ENCODE results near the gene FBN1. TPM values are rescaled to one million over a fixed set of nuclear protein-coding genes. Genes with fewer than 3 reads are reported as not detected.

FBN1 gene
- total RNA-seq, 1 experiment from 2014 or later: 0.82 TPM

DNA sequence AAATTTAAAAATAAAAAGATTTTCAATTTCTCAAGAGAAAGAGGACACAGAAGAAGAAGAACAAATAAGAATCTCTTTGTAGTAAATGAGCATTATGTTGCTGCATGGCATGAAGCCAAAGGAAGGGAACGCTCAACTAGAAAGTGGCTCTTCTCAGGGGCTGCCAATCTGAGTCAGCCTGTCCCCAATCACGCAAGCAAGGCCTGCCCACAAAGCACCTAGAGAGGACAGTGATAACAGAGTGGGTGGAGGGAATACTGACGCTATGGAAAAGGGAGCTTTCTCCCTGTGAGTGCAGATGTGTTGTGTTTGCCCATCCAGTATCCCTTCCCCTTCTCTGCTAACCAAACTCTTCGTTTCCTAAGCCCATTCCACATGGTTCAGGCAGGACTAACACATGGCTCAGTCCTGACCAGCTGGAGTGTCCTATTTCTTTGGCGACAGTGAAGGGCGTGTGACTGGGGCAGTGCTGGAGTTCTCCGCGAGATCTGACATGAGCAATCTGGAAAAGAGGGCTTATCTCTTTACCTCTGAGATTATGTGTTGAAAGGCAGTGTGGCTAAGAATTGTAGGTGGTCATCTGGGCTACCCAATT is 14.2 kb downstream of the FBN1 start:
- in situ Hi-C loops (cut with HindIII; ENCODE audit: low pct_unique_long_range_greater_than_20kb, low sequenced_read_pairs): no loop called here
- DNase-seq (ENCODE audit: low read depth, low spot score): no peak

DNA sequence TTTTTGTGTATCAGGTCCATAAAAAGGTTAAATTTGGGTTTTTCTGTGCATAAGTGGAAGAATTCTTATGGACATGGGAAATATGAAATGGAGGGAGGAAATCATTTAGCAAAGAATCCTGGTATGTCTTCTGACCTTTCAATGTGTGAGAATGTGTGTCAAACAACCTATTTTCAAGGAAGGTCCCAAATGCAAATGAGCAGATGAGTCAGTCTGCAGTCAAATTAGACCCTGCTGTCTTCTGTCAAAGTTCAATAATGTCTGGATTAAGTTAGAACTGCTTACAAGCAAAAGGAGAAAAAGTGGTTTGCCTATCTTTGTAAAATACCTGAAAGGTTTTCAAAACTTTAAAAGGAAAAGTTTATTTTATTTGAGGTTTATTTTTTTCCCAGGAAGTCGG is 15.3 kb downstream of the FBN1 start:
- no peak for DNase-seq (ENCODE audit: low read depth, low spot score)
- in situ Hi-C loops (cut with HindIII; ENCODE audit: low pct_unique_long_range_greater_than_20kb, low sequenced_read_pairs): no loop called here

DNA sequence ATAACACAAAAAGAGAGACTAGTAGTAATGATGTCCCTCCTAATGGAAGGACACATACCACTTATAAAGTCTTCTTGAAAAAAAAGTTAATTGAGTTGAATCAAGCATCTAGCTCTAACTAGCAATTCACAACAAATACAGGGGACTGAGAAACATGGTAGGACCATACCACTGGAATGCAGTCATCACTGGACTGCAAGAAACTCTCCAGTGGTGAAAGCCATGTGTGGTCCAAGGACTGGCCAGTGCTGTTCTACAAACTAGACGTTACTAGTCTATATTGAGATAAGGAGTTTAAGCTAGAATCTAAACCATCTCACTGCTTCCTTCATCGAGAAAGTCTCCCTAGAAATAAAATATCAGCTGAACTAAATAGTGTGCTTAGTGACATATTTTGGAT is 16.7 kb downstream of the FBN1 start:
- no peak for DNase-seq (ENCODE audit: low read depth, low spot score)
- in situ Hi-C loops (cut with HindIII; ENCODE audit: low pct_unique_long_range_greater_than_20kb, low sequenced_read_pairs): no loop called here

DNA sequence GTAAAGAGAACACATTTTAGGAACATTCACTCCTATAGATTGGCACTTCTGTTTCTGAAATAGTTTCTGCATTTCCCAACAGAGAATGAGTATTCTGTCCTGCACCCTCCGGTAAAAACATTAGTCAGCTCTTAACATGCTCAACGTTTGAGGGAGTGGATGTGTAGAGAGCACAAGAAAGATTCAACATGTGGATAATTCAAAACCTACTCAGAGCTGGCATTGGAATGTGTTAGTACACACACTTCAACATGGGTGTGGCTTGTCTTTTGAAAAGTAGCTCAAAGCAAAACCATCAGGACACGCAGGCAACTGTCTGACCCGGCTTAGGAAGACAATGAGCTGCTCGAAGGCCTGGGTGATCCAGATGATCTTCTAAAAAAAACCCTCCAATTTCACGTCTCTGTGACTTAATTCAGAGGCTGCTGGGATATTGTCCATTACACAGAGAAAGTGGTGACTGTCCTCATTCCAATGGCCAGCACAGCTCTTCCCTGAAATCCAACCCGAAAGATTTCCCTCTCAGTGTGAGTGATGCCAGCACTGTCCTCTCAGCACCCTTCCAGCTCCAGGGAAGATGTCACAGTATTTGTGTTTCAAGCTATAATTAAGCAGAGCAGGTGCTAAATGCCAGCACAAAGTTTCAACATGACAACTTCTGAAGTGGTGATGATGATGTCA is 18.1 kb downstream of the FBN1 start:
- in situ Hi-C loops (cut with HindIII; ENCODE audit: low pct_unique_long_range_greater_than_20kb, low sequenced_read_pairs): no loop called here
- no peak for DNase-seq (ENCODE audit: low read depth, low spot score)

DNA sequence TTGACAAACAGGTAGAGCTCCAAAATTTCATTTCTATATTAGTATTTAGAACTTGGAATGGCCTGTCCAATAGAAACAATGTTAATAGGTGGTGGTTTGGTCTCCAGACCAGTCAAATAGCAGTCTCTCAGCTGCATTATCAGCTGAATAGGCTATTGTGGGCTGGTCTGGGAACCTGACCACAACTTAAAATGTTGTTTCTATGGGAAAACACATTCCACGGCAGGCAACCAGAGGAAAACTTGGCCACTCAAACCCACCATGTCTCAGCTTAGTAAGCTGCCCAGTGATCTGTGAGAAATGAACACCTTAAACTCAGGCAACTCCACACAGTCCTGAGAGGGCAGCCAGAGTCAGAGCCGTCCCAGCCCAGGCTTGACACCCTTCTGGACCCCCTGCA is 20.4 kb downstream of the FBN1 start:
- DNase-seq (ENCODE audit: low read depth, low spot score): no peak
- in situ Hi-C loops (cut with HindIII; ENCODE audit: low pct_unique_long_range_greater_than_20kb, low sequenced_read_pairs): no loop called here

DNA sequence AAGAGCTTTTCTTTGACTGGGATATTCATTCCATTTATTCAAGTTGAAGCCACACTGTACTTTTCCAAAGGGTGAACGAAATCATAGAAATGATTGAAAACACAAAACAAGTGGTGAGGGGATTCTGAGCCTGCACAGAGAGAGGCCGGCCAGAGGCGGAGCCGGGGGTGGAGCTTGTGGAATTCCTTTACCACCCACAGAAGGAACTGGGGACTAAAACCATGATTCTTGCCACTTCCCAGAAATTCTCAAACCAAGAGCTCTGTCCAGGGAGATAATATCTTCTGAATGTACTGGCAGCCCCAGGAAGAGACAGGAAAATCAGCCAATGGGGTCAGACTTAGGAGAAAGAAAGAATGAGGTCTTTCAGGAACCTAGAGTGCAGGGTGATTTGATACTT is 20.8 kb downstream of the FBN1 start:
- in situ Hi-C loops (cut with HindIII; ENCODE audit: low pct_unique_long_range_greater_than_20kb, low sequenced_read_pairs): no loop called here
- DNase-seq (ENCODE audit: low read depth, low spot score): no peak

DNA sequence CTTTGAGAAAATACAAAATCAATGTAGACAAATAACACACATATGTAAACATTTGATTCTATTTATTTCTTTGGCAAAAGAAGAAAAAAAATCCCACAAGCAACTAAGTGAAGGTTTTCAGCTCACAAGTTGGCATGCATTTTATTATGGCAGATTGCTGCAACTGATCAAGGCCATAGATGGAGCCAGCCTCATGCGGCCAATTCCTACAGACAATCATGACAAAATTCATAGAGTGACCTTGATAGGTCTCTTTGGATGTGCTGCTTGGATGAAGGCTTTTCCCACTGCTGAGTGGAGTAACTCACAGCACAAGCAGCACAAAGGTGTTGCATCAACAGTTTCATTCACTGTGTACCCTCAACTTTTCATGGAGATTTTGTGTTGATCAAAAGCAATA is 22.1 kb downstream of the FBN1 start:
- in situ Hi-C loops (cut with HindIII; ENCODE audit: low pct_unique_long_range_greater_than_20kb, low sequenced_read_pairs): no loop called here
- no peak for DNase-seq (ENCODE audit: low read depth, low spot score)

DNA sequence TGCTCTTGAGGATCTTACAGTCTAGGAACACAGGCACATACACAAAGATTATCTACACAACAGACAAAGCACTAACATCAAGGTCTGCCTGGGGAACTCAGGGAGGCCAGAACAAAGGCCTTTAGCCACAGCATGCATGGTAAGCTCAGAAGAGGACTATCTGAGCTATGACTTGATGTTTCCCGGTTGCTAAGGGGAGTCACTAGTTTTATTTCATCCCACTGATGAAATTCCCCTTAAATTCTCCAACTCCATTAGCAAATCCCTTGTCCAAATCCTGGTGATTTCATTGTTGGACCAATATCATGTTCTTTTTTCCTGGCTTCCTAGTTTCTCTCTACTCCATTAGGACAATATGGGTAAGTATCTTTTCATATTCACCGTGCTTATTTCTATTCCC is 23.3 kb downstream of the FBN1 start:
- no peak for DNase-seq (ENCODE audit: low read depth, low spot score)
- in situ Hi-C loops (cut with HindIII; ENCODE audit: low pct_unique_long_range_greater_than_20kb, low sequenced_read_pairs): no loop called here

DNA sequence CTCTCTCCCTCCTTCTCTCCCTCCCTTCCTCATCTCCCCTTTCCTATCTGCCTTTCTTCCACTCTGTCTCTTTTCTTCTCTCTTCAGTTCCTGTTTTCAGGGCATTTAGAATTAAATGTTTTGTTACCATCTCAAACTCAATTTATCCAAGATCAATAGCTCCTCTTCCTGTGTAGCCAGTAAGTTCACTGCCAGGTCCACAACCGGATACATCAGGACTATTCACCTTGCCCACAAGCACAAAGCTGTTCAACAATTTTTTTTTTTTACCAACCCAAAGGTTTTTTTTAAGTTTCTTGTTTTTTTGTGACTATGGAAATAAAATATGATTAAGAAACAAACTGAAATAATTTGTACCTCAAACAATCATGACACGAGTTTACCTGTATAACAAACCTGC is 26.1 kb downstream of the FBN1 start:
- no peak for DNase-seq (ENCODE audit: low read depth, low spot score)

DNA sequence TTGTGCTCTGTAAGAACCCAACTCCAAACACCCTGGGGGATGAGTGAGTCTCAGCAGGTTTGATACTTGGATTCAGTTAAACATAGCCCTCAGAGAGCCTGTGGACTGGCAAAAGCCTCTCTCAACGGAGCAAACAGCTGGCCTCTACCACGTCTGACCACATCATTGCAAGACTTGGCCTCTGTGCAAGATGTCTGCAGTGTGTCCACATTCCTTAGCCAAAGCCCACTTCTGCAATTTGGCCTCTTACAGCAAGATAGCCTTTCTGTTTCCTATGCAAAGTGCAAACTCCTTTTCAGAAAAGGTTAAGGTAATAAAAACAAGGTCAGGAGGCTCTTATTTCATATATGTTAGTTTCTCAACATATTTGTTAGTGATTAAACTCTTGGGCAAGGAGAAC is 27.9 kb downstream of the FBN1 start:
- no peak for DNase-seq (ENCODE audit: low read depth, low spot score)
- in situ Hi-C loops (cut with HindIII; ENCODE audit: low pct_unique_long_range_greater_than_20kb, low sequenced_read_pairs): no loop called here

More for the DNA sequence above, 26.1 kb downstream of the FBN1 start:
- in situ Hi-C loops (cut with HindIII; ENCODE audit: low pct_unique_long_range_greater_than_20kb, low sequenced_read_pairs): no loop called here

DNA sequence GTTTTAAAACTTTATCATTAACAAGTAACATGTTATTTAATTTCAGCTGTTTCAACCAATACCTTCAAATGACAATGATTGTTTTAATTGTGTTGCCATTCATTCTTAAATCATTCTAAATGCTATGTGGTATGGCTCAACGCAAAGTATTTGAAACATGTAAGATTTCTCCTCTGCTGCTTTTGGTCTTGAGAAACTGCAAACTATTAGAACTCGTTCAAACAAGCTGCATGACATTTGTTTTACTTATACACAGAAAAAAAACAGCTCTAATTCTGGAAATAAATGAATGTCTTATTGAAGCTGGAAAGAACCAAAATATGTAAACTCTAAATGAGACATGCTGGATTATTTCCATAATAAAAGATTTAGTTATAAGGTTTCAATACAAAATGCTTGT is 29.3 kb downstream of the FBN1 start:
- in situ Hi-C loops (cut with HindIII; ENCODE audit: low pct_unique_long_range_greater_than_20kb, low sequenced_read_pairs): no loop called here

DNA sequence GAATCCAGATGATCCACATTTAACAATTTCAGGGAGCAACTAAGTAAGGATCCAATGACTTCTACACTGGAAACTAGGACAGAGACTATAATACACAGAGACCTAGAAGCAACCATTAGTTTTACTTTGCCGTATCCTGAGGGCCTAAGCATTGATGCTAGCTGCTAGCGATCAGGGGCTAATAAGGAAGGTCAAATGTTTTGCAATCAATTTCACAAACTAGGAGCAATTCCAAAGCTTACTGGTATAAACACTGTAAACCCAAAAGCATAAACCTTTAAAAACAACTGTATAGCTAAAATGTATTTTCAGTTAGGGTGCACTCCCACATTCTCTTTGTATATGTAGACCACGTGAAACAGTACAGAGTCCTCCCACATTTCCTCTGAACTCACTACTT is 31.5 kb downstream of the FBN1 start:
- DNase-seq (ENCODE audit: low read depth, low spot score): no peak
- in situ Hi-C loops (cut with HindIII; ENCODE audit: low pct_unique_long_range_greater_than_20kb, low sequenced_read_pairs): no loop called here

More for the DNA sequence above, 29.3 kb downstream of the FBN1 start:
- DNase-seq (ENCODE audit: low read depth, low spot score): no peak

DNA sequence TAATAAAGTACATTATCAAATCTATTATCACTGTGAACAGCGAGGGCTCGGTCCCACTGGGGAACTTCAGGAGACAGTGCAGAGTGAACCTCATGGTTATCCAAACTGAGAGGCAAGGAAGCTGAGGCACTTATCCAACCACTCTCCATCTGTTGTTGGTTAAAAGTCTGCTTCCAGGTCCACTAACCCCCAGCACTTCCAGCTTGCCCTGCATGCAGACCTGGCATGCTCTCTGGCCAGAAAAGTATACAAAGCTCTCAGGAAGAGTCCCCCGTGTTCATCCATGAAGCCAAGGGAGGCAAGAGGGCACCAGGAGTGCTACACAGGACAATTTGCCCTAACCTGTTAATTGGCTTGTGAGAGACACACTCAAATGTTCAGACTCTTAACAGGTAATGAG is 36.0 kb downstream of the FBN1 start:
- DNase-seq (ENCODE audit: low read depth, low spot score): no peak
- in situ Hi-C loops (cut with HindIII; ENCODE audit: low pct_unique_long_range_greater_than_20kb, low sequenced_read_pairs): no loop called here

DNA sequence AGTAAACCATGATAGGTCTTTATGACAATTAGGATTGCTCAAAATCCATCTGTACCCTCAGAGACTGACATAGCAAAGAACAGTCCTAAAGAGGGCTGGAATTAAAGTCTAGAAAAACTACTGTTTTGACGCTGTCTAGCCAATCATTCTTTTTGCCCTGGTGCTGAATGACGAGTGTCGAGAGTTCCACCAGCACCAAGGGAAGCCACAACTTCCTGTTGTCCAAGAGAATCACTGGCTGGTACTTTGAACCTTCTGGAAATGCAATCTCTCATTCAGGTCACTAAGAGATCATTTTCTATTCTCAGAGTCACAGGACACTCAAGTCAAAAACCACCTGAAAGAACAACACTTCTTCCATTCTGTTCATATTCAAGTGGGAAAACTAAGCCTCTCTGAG is 37.7 kb downstream of the FBN1 start:
- in situ Hi-C loops (cut with HindIII; ENCODE audit: low pct_unique_long_range_greater_than_20kb, low sequenced_read_pairs): no loop called here
- DNase-seq (ENCODE audit: low read depth, low spot score): no peak

DNA sequence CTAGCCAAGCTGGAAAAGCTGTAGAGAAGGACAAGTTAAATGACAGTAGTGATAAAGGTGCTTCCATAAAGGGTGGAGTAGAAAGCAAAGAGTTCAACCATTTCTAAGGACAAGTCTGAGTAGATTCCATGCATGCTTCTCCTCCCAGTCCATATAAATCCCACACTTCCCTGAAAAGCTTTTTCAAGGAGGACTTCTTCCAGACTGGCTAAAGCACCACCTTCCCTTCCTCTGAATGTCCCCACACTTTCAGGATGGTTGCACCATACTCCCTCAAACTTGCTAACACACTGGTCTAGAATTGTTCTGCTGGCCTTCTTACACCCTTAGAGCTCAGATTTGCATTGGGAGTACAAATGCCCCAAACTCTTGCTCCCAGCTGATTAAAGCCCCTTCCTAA is 40.9 kb downstream of the FBN1 start:
- in situ Hi-C loops (cut with HindIII; ENCODE audit: low pct_unique_long_range_greater_than_20kb, low sequenced_read_pairs): no loop called here

DNA sequence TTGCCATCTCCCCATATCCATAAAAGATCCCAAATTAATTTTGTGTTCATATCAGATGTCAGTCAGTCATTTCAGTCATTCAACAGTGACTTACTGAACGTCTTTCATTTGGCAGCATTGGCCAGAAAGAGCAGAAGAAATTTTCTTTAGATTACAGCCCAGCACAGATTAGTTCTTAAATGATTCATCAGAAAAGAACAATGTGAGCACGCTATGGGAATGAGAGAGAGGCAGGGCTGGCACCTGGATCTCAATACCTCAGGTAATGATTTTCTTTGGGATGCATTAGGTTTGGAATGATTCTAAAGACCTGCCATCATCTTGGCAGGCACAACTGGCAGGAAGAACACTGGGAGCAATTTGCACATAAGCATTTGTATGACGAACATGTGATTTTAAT is 41.6 kb downstream of the FBN1 start:
- DNase-seq (ENCODE audit: low read depth, low spot score): no peak
- in situ Hi-C loops (cut with HindIII; ENCODE audit: low pct_unique_long_range_greater_than_20kb, low sequenced_read_pairs): no loop called here

More for the DNA sequence above, 40.9 kb downstream of the FBN1 start:
- no peak for DNase-seq (ENCODE audit: low read depth, low spot score)

DNA sequence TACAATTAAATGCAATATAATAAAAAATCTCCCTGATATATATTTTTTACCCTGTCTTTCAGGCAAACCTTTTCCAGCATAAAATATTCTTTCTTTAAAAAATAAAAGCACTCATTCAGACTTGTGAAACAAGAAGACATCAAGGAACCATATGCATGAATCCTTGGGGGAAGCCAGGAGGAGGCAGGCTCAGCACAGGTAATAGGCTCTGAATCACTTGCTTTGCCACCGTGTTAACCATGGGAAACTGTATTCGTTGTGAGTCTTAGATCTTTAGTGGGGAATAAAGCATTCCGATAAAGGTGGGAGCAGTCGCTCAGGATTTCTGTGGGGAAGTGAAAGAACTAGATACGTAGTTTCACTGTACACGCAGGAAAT is 42.4 kb downstream of the FBN1 start:
- in situ Hi-C loops (cut with HindIII; ENCODE audit: low pct_unique_long_range_greater_than_20kb, low sequenced_read_pairs): no loop called here
- DNase-seq (ENCODE audit: low read depth, low spot score): no peak

DNA sequence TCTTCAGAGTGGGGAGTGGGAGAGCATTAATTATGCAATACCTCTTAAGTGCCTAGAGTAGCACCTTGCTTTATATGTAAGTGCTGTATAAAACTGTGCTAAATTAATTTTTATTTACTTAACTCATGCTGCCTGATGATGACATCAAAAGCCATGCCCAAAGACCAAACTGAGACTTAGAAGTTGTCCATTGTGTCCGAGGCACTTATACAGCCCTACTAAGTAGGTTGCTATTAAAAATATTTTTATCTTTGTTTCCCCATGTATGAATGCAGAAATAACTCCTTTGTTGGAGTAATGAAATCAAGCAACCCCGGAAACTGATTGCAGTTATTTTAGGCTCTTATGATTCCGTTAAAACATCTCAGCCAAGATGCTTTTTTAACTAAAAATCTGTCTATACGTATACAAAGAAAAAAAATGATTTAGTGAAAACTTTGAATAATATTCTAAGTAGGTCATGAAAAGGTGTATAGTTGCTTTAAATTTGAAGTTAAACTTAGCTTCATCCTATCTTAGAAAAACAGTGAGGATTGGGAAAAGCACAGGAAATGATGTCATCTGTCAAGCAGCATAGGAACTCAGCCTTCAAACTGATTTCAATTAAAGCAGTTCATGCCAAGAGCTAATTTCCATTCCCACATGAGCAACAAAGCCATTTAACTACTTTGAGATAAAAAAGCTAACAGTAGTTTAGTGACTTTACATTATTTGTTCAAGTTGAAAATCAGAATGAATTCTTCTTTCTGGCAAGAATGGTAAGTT is 43.0 kb downstream of the FBN1 start:
- in situ Hi-C loops (cut with HindIII; ENCODE audit: low pct_unique_long_range_greater_than_20kb, low sequenced_read_pairs): no loop called here
- no peak for DNase-seq (ENCODE audit: low read depth, low spot score)

DNA sequence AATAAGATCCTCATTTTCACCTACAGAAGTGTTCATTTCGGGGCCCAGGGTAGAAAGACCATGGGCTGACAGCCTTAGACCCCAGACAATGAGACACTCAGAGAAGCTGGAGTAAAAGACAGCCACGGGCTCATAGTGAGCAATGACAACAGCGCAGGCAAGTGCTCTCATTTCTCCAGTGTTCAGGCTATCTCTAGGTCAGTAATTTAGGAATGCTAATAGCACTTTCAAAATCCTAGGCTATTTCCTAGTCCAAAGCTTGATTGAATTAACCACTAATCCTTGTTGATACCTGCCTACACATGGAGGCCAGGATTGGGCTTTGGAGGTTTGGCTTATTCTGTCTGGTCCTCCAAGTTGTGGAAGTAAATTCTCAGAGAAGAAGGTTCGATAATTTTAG is 44.4 kb downstream of the FBN1 start:
- DNase-seq (ENCODE audit: low read depth, low spot score): no peak
- in situ Hi-C loops (cut with HindIII; ENCODE audit: low pct_unique_long_range_greater_than_20kb, low sequenced_read_pairs): no loop called here
